ENCODE data around the gene CYP2J2. TPM values are rescaled to one million over a fixed set of nuclear protein-coding genes. Genes with fewer than 3 reads are reported as not detected.
"Not testable (repeated sequence)": the region's sequence is repeated elsewhere in the genome, so short reads cannot be mapped to it uniquely, and the experiment has no call there.

The CYP2J2 gene
- total RNA-seq, 1 donor from 2014 or later = 1.4 TPM

DNA sequence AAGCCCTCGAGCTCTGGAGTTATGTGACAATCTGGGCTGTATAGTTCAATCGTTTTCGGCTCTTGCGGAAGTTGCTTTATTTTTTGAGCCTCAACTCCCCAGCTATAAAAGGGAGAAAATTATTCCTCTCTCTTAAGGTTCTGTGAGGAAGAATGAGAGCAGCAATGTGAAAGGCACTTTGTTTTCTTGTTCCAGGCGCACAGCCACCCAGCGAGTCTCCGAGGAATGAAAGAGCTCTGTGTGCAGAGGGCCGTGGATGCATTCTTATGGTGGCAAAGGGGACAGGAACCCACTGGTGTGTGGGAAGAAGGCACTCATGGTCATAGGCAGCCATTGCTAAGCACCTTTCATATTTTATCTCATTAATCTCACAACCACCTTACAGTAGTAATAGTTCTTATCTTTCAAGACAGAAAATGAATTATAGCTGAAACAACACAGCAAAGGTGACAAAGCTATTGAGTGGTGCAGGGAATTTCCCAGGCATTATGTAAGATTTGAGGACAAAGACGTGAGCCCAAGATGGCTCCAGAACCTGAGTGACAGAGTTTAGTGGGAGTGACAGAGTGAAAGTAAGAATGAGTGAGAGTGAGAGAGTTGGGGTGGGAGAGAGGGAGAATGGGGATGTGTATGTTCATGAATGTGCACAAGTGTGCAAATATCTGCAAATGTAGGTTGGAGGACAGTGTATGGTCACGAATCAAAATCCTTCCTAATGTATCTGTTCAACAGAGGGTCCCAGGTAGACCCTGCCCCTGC, 9.4 kb downstream of the CYP2J2 start:
- ATAC-seq = no peak

GRCh38 chr1:59915516-59915915, 11.1 kb downstream of the CYP2J2 start:
- H3K9me3 ChIP-seq = no peaks in the 10 kb centered on the region
- H3K27ac ChIP-seq = no peak overlapping the region
- H3K36me3 ChIP-seq = no peaks in the 10 kb centered on the region
- intact Hi-C loops (cut with DNase I) = no loop called here
- H3K27me3 ChIP-seq = no peaks in the 10 kb centered on the region
- no peak overlapping the region for H3K4me3 ChIP-seq
- DNase-seq (no peak), ATAC-seq (no peak)
- H3K4me1 ChIP-seq = no peaks in the 10 kb centered on the region
- TF ChIP-seq, protein P1, sequence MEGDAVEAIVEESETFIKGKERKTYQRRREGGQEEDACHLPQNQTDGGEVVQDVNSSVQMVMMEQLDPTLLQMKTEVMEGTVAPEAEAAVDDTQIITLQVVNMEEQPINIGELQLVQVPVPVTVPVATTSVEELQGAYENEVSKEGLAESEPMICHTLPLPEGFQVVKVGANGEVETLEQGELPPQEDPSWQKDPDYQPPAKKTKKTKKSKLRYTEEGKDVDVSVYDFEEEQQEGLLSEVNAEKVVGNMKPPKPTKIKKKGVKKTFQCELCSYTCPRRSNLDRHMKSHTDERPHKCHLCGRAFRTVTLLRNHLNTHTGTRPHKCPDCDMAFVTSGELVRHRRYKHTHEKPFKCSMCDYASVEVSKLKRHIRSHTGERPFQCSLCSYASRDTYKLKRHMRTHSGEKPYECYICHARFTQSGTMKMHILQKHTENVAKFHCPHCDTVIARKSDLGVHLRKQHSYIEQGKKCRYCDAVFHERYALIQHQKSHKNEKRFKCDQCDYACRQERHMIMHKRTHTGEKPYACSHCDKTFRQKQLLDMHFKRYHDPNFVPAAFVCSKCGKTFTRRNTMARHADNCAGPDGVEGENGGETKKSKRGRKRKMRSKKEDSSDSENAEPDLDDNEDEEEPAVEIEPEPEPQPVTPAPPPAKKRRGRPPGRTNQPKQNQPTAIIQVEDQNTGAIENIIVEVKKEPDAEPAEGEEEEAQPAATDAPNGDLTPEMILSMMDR (IDR thresholded peaks at IDR 0.05) = no peak

More for the DNA sequence above, 9.4 kb downstream of the CYP2J2 start:
- Histone ChIP-seq H3K36me3 (no peaks in the 10 kb centered on the region), H3K4me3 (no peak overlapping the region), H3K27ac (no peak overlapping the region), H3K27me3 (no peaks in the 10 kb centered on the region), H3K9me3 (no peaks in the 10 kb centered on the region), H3K4me1 (no peaks in the 10 kb centered on the region)
- TF ChIP-seq, protein P1 (IDR thresholded peaks at IDR 0.05) = no peak
- DNase-seq = no peak
- intact Hi-C loops (cut with DNase I) = no loop called here

DNA sequence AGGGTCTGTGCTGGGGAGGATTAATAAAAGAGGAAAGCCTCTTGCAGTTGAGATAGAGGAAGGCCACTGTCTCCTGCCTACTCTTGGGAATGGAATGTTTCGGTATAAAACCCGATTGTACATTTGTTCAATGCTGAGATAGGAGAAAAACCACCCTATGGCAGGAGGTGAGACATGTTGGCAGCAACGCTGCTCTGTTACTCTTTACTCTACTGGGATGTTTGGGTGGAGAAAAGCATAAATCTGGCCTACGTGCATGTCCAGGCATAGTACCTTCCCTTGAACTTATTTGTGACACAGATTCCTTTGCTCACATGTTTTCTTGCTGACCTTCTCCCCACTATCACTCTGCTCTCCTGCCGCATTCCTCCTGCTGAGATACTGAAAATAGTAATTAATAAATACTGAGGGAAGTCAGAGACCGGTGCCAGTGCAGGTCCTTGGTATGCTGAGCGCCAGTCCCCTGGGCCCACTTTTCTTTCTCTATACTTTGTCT, 11.7 kb downstream of the CYP2J2 start:
- H3K9me3 ChIP-seq; DNase-seq; ATAC-seq; H3K4me1 ChIP-seq; H3K4me3 ChIP-seq; H3K36me3 ChIP-seq; H3K27me3 ChIP-seq; H3K27ac ChIP-seq; intact Hi-C loops (cut with DNase I): not testable (repeated sequence)

- ATAC-seq (no peak), DNase-seq (no peak)
- Histone ChIP-seq H3K27me3 (no peaks in the 10 kb centered on the region), H3K36me3 (no peaks in the 10 kb centered on the region), H3K4me3 (no peak overlapping the region), H3K4me1 (no peaks in the 10 kb centered on the region), H3K9me3 (no peaks in the 10 kb centered on the region), H3K27ac (no peak overlapping the region)
- TF ChIP-seq, protein P1 (IDR thresholded peaks at IDR 0.05) = no peak
- intact Hi-C loops (cut with DNase I) = no loop called here
Measured at GRCh38 chr1:59908682-59909081, 17.9 kb downstream of the CYP2J2 start.

- H3K27me3 ChIP-seq = no peaks in the 10 kb centered on the region
- no peak overlapping the region for H3K4me3 ChIP-seq
- TF ChIP-seq, protein P1 (IDR thresholded peaks at IDR 0.05) = no peak
- H3K27ac ChIP-seq = no peak overlapping the region
- intact Hi-C loops (cut with DNase I) = no loop called here
- ATAC-seq (no peak), DNase-seq (no peak)
- no peaks in the 10 kb centered on the region for H3K9me3 ChIP-seq
- no peaks in the 10 kb centered on the region for H3K36me3 ChIP-seq
- H3K4me1 ChIP-seq = no peaks in the 10 kb centered on the region
Measured at GRCh38 chr1:59908084-59908483, 18.5 kb downstream of the CYP2J2 start.

- H3K36me3 ChIP-seq = no peaks in the 10 kb centered on the region
- intact Hi-C loops (cut with DNase I) = no loop called here
- H3K27ac ChIP-seq = no peak overlapping the region
- no peaks in the 10 kb centered on the region for H3K27me3 ChIP-seq
- H3K4me1 ChIP-seq = no peaks in the 10 kb centered on the region
- no peak for DNase-seq
- TF ChIP-seq, protein P1 (IDR thresholded peaks at IDR 0.05) = no peak
- H3K4me3 ChIP-seq = no peak overlapping the region
- H3K9me3 ChIP-seq = no peaks in the 10 kb centered on the region
- no peak for ATAC-seq
Measured at GRCh38 chr1:59906931-59907330, 19.6 kb downstream of the CYP2J2 start.
